Measurements from ENCODE around the gene FRY.

DNA sequence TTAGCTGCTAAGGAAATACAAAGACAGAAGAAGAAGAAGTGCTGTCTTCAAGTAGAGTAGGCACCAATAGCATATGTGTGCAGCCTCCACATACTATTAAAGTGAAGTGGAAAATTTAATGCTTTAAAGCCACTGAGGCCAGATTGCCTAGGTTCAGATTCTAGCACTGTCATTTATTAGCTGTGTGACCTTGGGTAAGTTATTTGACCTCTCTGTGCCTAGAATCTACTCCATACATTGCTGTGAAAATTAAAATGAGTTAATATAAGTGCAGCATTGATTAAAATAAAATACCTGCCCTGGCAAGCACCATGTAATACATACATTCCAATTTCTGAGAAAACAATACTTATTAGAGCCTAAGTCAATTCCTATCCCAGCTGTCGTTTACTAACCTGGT is 110.5 kb downstream of the FRY start:
- TF ChIP-seq, protein P1, sequence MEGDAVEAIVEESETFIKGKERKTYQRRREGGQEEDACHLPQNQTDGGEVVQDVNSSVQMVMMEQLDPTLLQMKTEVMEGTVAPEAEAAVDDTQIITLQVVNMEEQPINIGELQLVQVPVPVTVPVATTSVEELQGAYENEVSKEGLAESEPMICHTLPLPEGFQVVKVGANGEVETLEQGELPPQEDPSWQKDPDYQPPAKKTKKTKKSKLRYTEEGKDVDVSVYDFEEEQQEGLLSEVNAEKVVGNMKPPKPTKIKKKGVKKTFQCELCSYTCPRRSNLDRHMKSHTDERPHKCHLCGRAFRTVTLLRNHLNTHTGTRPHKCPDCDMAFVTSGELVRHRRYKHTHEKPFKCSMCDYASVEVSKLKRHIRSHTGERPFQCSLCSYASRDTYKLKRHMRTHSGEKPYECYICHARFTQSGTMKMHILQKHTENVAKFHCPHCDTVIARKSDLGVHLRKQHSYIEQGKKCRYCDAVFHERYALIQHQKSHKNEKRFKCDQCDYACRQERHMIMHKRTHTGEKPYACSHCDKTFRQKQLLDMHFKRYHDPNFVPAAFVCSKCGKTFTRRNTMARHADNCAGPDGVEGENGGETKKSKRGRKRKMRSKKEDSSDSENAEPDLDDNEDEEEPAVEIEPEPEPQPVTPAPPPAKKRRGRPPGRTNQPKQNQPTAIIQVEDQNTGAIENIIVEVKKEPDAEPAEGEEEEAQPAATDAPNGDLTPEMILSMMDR (IDR thresholded peaks at IDR 0.05) = no peak
- TF ChIP-seq POLR2A (IDR thresholded peaks at IDR 0.05) (no peak), EP300 (IDR thresholded peaks at IDR 0.05) (no peak)

Data from gastroesophageal sphincter (tissue), 3 donors.